ENCODE data around the gene KHK. TPM values are rescaled to one million over a fixed set of nuclear protein-coding genes. Genes with fewer than 3 reads are reported as not detected.

Gene KHK
- total and polyA plus RNA-seq, 9 of the 15 experiments (the other 6 are each of a cell fraction or from before 2014, with no cell fraction given) = 1.5 to 10.7 (median 5.2) TPM

DNA sequence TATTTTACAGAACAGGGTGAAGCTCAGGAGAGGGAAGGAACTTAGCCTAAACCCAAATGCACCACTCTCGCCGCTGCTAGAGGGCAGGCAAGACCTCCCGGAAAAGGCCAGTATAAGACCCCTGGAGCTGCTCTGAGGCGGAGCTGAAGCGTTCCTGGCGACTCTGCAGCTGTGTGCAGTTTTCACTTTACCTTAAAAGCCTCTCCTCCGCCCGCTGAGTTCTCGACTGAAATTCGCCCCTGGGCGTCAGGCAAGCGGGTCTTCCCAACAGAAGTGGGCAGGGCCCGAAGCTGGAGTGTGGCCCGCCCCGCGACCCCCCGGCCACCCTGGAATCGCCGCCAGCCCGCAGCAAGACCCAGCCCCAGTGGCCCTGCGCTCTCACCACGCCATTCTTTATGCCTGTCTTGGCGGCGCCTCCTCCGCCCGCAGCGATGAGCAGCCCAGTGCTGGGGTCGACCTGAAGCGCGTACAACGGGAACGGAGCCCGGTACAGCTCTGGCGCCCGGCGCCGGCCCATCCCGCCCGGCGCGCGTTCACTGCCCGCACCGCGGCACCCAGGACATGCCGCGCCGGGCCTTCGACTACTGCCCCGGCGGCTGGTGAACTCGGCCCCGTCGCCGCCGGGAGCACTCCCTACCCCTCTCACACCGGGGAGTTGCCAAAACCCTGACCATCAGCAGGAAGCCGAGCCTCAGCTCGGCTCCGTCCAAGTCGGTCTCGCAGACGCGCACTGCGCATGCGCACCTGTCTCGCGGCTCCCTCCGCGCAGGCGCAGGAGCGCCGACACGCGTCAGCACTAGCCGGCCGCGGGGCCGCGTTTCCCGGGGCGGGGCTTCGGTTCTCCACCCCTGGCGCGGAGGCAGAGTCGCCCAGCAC, 47.6 kb downstream of the KHK start, which contains the start of gene PREB (continued):
- TF ChIP-seq, protein P1, sequence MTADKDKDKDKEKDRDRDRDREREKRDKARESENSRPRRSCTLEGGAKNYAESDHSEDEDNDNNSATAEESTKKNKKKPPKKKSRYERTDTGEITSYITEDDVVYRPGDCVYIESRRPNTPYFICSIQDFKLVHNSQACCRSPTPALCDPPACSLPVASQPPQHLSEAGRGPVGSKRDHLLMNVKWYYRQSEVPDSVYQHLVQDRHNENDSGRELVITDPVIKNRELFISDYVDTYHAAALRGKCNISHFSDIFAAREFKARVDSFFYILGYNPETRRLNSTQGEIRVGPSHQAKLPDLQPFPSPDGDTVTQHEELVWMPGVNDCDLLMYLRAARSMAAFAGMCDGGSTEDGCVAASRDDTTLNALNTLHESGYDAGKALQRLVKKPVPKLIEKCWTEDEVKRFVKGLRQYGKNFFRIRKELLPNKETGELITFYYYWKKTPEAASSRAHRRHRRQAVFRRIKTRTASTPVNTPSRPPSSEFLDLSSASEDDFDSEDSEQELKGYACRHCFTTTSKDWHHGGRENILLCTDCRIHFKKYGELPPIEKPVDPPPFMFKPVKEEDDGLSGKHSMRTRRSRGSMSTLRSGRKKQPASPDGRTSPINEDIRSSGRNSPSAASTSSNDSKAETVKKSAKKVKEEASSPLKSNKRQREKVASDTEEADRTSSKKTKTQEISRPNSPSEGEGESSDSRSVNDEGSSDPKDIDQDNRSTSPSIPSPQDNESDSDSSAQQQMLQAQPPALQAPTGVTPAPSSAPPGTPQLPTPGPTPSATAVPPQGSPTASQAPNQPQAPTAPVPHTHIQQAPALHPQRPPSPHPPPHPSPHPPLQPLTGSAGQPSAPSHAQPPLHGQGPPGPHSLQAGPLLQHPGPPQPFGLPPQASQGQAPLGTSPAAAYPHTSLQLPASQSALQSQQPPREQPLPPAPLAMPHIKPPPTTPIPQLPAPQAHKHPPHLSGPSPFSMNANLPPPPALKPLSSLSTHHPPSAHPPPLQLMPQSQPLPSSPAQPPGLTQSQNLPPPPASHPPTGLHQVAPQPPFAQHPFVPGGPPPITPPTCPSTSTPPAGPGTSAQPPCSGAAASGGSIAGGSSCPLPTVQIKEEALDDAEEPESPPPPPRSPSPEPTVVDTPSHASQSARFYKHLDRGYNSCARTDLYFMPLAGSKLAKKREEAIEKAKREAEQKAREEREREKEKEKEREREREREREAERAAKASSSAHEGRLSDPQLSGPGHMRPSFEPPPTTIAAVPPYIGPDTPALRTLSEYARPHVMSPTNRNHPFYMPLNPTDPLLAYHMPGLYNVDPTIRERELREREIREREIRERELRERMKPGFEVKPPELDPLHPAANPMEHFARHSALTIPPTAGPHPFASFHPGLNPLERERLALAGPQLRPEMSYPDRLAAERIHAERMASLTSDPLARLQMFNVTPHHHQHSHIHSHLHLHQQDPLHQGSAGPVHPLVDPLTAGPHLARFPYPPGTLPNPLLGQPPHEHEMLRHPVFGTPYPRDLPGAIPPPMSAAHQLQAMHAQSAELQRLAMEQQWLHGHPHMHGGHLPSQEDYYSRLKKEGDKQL (CRISPR knock-in tag; IDR thresholded peaks at IDR 0.05; ENCODE audit: borderline replicate concordance) = 0 out of 2 replicates have a peak, but pooled peaks have one; percentile 86
- TF ChIP-seq PHF8 (IDR thresholded peaks at IDR 0.05; ENCODE audit: borderline replicate concordance, low read length) (peak; percentile 90; the same call in 1 of the 2 replicates), ZSCAN32 (CRISPR knock-in tag; IDR thresholded peaks at IDR 0.05) (peak; percentile 8; the same call in 1 of the 2 replicates), FUS (optimal IDR thresholded peaks at IDR 0.05; ENCODE audit: low read depth, low read length) (peak; percentile 54), ZBTB7A (IDR thresholded peaks at IDR 0.05; ENCODE audit: borderline replicate concordance, control insufficient read depth, low read depth, low read length) (peak; percentile 60), PML (IDR thresholded peaks at IDR 0.05; ENCODE audit: low read length) (peak; percentile 67; the same call in 1 of the 2 replicates), ZBTB1 (CRISPR knock-in tag; IDR thresholded peaks at IDR 0.05; ENCODE audit: borderline replicate concordance, low read depth) (peak; percentile 48; the same call in 1 of the 2 replicates), ELF2 (CRISPR knock-in tag; IDR thresholded peaks at IDR 0.05) (peak; percentile 47; the same call in 1 of the 2 replicates), ZNF79 (CRISPR knock-in tag; IDR thresholded peaks at IDR 0.05; ENCODE audit: low read depth) (no peak), ZNF143 (CRISPR knock-in tag; IDR thresholded peaks at IDR 0.05) (0 out of 2 replicates have a peak, but pooled peaks have one; percentile 42)
- TF ChIP-seq, protein P2, sequence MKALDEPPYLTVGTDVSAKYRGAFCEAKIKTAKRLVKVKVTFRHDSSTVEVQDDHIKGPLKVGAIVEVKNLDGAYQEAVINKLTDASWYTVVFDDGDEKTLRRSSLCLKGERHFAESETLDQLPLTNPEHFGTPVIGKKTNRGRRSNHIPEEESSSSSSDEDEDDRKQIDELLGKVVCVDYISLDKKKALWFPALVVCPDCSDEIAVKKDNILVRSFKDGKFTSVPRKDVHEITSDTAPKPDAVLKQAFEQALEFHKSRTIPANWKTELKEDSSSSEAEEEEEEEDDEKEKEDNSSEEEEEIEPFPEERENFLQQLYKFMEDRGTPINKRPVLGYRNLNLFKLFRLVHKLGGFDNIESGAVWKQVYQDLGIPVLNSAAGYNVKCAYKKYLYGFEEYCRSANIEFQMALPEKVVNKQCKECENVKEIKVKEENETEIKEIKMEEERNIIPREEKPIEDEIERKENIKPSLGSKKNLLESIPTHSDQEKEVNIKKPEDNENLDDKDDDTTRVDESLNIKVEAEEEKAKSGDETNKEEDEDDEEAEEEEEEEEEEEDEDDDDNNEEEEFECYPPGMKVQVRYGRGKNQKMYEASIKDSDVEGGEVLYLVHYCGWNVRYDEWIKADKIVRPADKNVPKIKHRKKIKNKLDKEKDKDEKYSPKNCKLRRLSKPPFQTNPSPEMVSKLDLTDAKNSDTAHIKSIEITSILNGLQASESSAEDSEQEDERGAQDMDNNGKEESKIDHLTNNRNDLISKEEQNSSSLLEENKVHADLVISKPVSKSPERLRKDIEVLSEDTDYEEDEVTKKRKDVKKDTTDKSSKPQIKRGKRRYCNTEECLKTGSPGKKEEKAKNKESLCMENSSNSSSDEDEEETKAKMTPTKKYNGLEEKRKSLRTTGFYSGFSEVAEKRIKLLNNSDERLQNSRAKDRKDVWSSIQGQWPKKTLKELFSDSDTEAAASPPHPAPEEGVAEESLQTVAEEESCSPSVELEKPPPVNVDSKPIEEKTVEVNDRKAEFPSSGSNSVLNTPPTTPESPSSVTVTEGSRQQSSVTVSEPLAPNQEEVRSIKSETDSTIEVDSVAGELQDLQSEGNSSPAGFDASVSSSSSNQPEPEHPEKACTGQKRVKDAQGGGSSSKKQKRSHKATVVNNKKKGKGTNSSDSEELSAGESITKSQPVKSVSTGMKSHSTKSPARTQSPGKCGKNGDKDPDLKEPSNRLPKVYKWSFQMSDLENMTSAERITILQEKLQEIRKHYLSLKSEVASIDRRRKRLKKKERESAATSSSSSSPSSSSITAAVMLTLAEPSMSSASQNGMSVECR (CRISPR knock-in tag; IDR thresholded peaks at IDR 0.05) = peak; percentile 71; the same call in 1 of the 2 replicates
- TF ChIP-seq, protein P3, sequence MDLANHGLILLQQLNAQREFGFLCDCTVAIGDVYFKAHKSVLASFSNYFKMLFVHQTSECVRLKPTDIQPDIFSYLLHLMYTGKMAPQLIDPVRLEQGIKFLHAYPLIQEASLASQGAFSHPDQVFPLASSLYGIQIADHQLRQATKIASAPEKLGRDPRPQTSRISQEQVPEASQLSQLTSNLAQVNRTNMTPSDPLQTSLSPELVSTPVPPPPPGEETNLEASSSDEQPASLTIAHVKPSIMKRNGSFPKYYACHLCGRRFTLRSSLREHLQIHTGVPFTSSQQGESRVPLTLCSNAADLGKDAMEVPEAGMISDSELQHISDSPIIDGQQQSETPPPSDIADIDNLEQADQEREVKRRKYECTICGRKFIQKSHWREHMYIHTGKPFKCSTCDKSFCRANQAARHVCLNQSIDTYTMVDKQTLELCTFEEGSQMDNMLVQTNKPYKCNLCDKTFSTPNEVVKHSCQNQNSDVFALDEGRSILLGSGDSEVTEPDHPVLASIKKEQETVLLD (IDR thresholded peaks at IDR 0.05) = peak; percentile 100
- TF ChIP-seq, protein P4, sequence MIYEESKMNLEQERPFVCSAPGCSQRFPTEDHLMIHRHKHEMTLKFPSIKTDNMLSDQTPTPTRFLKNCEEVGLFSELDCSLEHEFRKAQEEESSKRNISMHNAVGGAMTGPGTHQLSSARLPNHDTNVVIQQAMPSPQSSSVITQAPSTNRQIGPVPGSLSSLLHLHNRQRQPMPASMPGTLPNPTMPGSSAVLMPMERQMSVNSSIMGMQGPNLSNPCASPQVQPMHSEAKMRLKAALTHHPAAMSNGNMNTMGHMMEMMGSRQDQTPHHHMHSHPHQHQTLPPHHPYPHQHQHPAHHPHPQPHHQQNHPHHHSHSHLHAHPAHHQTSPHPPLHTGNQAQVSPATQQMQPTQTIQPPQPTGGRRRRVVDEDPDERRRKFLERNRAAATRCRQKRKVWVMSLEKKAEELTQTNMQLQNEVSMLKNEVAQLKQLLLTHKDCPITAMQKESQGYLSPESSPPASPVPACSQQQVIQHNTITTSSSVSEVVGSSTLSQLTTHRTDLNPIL (CRISPR knock-in tag; IDR thresholded peaks at IDR 0.05) = no peak
